Measurements from ENCODE around the gene SLX9. TPM values are rescaled to one million over a fixed set of nuclear protein-coding genes. Genes with fewer than 3 reads are reported as not detected.

The SLX9 gene
- polyA plus RNA-seq, 1 donor from 2014 or later: 15.4 TPM

DNA sequence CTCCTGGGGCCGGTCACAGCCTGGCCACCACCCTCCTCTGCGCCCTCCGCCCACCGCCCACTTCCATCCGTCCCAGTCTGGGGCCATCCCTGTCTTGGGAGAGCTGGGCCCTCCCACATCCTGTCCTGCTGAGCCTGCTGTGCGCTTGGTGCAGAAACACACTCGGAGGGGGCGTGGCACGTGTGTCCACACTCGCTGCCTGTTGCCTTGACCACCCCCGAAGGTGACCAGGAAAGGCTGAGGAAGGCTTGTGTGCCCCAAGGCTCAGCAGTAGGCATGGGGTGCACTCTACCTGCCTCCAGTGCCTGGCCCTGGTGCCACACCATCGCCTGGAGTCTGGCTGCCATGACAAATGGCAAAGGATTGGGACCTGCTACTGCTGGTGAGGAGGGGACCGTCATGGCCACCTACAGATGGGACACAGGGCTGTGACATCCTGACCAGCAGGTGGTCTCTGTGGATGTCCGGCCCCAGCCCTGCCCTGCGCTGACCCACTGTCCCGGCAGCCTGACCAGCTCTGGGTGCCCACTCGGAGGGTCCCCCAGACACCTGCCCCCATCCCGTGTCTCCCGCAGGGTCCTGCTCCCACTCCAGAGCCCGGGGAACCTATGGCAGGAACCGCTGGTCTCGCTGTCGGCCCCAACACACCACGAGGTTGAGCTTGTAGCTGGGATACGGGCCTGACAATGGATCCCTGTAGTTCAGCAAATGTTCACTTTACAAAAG, 43.1 kb upstream of the SLX9 start:
- no peaks in the 10 kb centered on the region for H3K9me2 ChIP-seq (ENCODE audit: insufficient read depth, low read length)
- H3F3A ChIP-seq (ENCODE audit: insufficient read depth, low read length, poor library complexity, severe bottlenecking): no peaks in the 10 kb centered on the region
- no peak overlapping the region for H3K4me2 ChIP-seq (ENCODE audit: low read length)
- no peaks in the 10 kb centered on the region for H3K9me3 ChIP-seq (ENCODE audit: low read length)
- no peaks in the 10 kb centered on the region for H3K79me2 ChIP-seq (replicated peaks; ENCODE audit: insufficient read depth, low read length)
- no peak overlapping the region for H3K9ac ChIP-seq (ENCODE audit: low read length)
- H3K27me3 ChIP-seq (ENCODE audit: insufficient read depth, low read depth, low read length): no peaks in the 10 kb centered on the region
- H3K4me3 ChIP-seq (ENCODE audit: low read length): no peak overlapping the region
- H3K27ac ChIP-seq (ENCODE audit: low read length): no peak overlapping the region
- no peaks in the 10 kb centered on the region for H4K20me1 ChIP-seq (ENCODE audit: insufficient read depth)
- H2AFZ ChIP-seq (ENCODE audit: low read depth, low read length): no peak overlapping the region
- TF ChIP-seq, protein P1, sequence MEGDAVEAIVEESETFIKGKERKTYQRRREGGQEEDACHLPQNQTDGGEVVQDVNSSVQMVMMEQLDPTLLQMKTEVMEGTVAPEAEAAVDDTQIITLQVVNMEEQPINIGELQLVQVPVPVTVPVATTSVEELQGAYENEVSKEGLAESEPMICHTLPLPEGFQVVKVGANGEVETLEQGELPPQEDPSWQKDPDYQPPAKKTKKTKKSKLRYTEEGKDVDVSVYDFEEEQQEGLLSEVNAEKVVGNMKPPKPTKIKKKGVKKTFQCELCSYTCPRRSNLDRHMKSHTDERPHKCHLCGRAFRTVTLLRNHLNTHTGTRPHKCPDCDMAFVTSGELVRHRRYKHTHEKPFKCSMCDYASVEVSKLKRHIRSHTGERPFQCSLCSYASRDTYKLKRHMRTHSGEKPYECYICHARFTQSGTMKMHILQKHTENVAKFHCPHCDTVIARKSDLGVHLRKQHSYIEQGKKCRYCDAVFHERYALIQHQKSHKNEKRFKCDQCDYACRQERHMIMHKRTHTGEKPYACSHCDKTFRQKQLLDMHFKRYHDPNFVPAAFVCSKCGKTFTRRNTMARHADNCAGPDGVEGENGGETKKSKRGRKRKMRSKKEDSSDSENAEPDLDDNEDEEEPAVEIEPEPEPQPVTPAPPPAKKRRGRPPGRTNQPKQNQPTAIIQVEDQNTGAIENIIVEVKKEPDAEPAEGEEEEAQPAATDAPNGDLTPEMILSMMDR (IDR thresholded peaks at IDR 0.05; ENCODE audit: poor library complexity, severe bottlenecking): no peak
- TF ChIP-seq TAF1 (IDR thresholded peaks at IDR 0.05; ENCODE audit: low read depth): no peak
- no peak for TF ChIP-seq SMC3 (conservative IDR thresholded peaks at IDR 0.05; ENCODE audit: poor library complexity)
- no peak for TF ChIP-seq POLR2AphosphoS5 (IDR thresholded peaks at IDR 0.05)
- no peak for TF ChIP-seq MXI1 (conservative IDR thresholded peaks at IDR 0.05; ENCODE audit: poor library complexity, severe bottlenecking)
- no peak for TF ChIP-seq RAD21 (conservative IDR thresholded peaks at IDR 0.05)
- TF ChIP-seq, protein P2, sequence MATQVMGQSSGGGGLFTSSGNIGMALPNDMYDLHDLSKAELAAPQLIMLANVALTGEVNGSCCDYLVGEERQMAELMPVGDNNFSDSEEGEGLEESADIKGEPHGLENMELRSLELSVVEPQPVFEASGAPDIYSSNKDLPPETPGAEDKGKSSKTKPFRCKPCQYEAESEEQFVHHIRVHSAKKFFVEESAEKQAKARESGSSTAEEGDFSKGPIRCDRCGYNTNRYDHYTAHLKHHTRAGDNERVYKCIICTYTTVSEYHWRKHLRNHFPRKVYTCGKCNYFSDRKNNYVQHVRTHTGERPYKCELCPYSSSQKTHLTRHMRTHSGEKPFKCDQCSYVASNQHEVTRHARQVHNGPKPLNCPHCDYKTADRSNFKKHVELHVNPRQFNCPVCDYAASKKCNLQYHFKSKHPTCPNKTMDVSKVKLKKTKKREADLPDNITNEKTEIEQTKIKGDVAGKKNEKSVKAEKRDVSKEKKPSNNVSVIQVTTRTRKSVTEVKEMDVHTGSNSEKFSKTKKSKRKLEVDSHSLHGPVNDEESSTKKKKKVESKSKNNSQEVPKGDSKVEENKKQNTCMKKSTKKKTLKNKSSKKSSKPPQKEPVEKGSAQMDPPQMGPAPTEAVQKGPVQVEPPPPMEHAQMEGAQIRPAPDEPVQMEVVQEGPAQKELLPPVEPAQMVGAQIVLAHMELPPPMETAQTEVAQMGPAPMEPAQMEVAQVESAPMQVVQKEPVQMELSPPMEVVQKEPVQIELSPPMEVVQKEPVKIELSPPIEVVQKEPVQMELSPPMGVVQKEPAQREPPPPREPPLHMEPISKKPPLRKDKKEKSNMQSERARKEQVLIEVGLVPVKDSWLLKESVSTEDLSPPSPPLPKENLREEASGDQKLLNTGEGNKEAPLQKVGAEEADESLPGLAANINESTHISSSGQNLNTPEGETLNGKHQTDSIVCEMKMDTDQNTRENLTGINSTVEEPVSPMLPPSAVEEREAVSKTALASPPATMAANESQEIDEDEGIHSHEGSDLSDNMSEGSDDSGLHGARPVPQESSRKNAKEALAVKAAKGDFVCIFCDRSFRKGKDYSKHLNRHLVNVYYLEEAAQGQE (IDR thresholded peaks at IDR 0.05; ENCODE audit: borderline replicate concordance): no peak
- TF ChIP-seq EP300 (conservative IDR thresholded peaks at IDR 0.05; ENCODE audit: poor library complexity, severe bottlenecking): no peak
- TF ChIP-seq EZH2 (IDR thresholded peaks at IDR 0.05; ENCODE audit: borderline replicate concordance, insufficient read depth, low read length, poor library complexity, severe bottlenecking): no peak
- no peaks in the 10 kb centered on the region for H3K36me3 ChIP-seq (ENCODE audit: insufficient read depth, low read length)

DNA sequence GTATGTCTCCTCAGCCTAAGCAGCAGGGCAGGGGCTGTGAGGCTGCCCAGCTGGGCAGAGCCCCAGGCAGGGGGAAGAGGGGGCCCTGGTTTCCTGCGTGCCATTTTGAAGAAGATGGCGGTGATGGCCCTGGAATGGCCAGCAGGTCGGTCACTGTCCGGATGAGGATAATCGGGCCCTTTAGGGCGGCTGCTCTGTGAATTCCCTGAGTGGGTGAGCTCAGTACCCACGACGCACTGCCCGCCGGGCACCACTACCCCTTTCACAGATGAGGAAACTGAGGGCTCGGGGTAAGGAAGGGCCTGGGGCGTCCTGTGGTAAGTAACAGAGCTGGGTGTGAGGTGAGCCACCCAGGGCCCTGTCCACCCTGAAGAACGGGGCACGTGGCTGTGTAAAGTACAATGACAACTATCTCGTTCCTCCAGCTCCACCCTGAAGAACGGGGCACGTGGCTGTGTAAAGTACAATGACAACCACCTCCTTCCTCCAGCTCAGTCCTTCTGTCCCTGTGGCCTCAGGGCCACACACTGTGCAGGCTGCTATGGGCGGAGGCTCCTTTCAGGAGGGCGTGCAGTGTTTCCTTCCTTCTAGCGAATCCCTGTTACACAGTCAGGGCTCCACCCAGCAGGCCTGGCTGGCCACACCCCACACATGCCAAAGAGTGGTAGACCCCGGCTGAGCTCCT, 42.4 kb upstream of the SLX9 start:
- H3K79me2 ChIP-seq (replicated peaks; ENCODE audit: insufficient read depth, low read length): no peaks in the 10 kb centered on the region
- no peak overlapping the region for H3K4me3 ChIP-seq (ENCODE audit: low read length)
- H3K27me3 ChIP-seq (ENCODE audit: insufficient read depth, low read depth, low read length): no peaks in the 10 kb centered on the region
- TF ChIP-seq EP300 (conservative IDR thresholded peaks at IDR 0.05; ENCODE audit: poor library complexity, severe bottlenecking): no peak
- no peak for TF ChIP-seq MXI1 (conservative IDR thresholded peaks at IDR 0.05; ENCODE audit: poor library complexity, severe bottlenecking)
- TF ChIP-seq, protein P2 (IDR thresholded peaks at IDR 0.05; ENCODE audit: borderline replicate concordance): no peak
- no peak for TF ChIP-seq TAF1 (IDR thresholded peaks at IDR 0.05; ENCODE audit: low read depth)
- TF ChIP-seq, protein P1 (IDR thresholded peaks at IDR 0.05; ENCODE audit: poor library complexity, severe bottlenecking): no peak
- TF ChIP-seq SMC3 (conservative IDR thresholded peaks at IDR 0.05; ENCODE audit: poor library complexity): no peak
- TF ChIP-seq RAD21 (conservative IDR thresholded peaks at IDR 0.05): no peak
- no peak for TF ChIP-seq POLR2AphosphoS5 (IDR thresholded peaks at IDR 0.05)
- TF ChIP-seq EZH2 (IDR thresholded peaks at IDR 0.05; ENCODE audit: borderline replicate concordance, insufficient read depth, low read length, poor library complexity, severe bottlenecking): no peak
- H3K9ac ChIP-seq (ENCODE audit: low read length): no peak overlapping the region
- H3K9me2 ChIP-seq (ENCODE audit: insufficient read depth, low read length): no peaks in the 10 kb centered on the region
- H3K9me3 ChIP-seq (ENCODE audit: low read length): no peaks in the 10 kb centered on the region
- no peak overlapping the region for H2AFZ ChIP-seq (ENCODE audit: low read depth, low read length)
- H4K20me1 ChIP-seq (ENCODE audit: insufficient read depth): no peaks in the 10 kb centered on the region
- no peak overlapping the region for H3K27ac ChIP-seq (ENCODE audit: low read length)
- no peaks in the 10 kb centered on the region for H3K36me3 ChIP-seq (ENCODE audit: insufficient read depth, low read length)
- no peaks in the 10 kb centered on the region for H3F3A ChIP-seq (ENCODE audit: insufficient read depth, low read length, poor library complexity, severe bottlenecking)
- no peak overlapping the region for H3K4me2 ChIP-seq (ENCODE audit: low read length)
